Panc1 (cell line): Measurements from ENCODE around the gene ASRGL1. TPM values are rescaled to one million over a fixed set of nuclear protein-coding genes. Genes with fewer than 3 reads are reported as not detected.

Source experiments
- ATAC-seq: fragments of 200-7000 bp; cut with Tn5 transposase; 2 replicates; pipeline ENCODE4 v1.9.1; 2020; ENCODE audit warnings: mild to moderate bottlenecking, moderate library complexity
- BruUV-seq: library from RNA; stranded (reverse); fragments of 400-500 nt; replicated peaks from 2 replicates; lab custom pipeline; 2021; lab: Mats Ljungman, UMichigan
- CTCF ChIA-PET: fragments of 300-600 bp; sonication (Branson Sonifier 250); formaldehyde crosslinking; loops from one replicate; lab custom pipeline; 2022; ENCODE audit warnings: antibody characterized with exemption; lab: Charles Lee
- POLR2A ChIA-PET: fragments of 300-600 bp; sonication (Branson Sonifier 250); formaldehyde crosslinking; loops from one replicate; lab custom pipeline; 2022; ENCODE audit warnings: antibody characterized with exemption; lab: Charles Lee
- DNase-seq: peaks from one replicate; pipeline ENCODE4 v3.0.0-alpha.2; 2010; ENCODE audit warnings: low read depth, low spot score
- H3K27ac ChIP-seq: 2 replicates; pipeline ENCODE4 v1.5.1; 2011; ENCODE audit warnings: mild to moderate bottlenecking, low read length, inconsistent platforms
- H3K27me3 ChIP-seq: fragments of 200-500 bp; sonication (Bioruptor generic); 2 replicates; pipeline ENCODE4 v1.6.0; 2014; ENCODE audit warnings: low read length, inconsistent platforms; ENCODE audit not compliant: control insufficient read depth, insufficient read depth
- H3K36me3 ChIP-seq: fragments of 200-500 bp; sonication (Bioruptor generic); 2 replicates; pipeline ENCODE4 v1.5.1; 2014; ENCODE audit warnings: inconsistent platforms, mild to moderate bottlenecking, low read length, moderate library complexity; ENCODE audit not compliant: control insufficient read depth, insufficient read depth
- H3K4me1 ChIP-seq: 2 replicates; pipeline ENCODE4 v1.5.1; 2011; ENCODE audit warnings: inconsistent platforms, mild to moderate bottlenecking, low read length, moderate library complexity; ENCODE audit not compliant: control insufficient read depth, insufficient read depth
- H3K4me3 ChIP-seq, 2 experiments: 2 replicates each; pipeline ENCODE4 v1.5.1; 2011 to 2012; ENCODE audit warnings: low read depth in 2 of 2, low read length in 2 of 2, mild to moderate bottlenecking in 2 of 2, inconsistent platforms in 1 of 2, moderate library complexity in 1 of 2
- H3K9me3 ChIP-seq: fragments of 200-500 bp; sonication (Bioruptor generic); 2 replicates; pipeline ENCODE4 v1.5.1; 2014; ENCODE audit warnings: low read depth, mild to moderate bottlenecking, inconsistent platforms, low read length, moderate library complexity; ENCODE audit not compliant: control insufficient read depth, insufficient read depth
- POLR2AphosphoS5 ChIP-seq: IDR thresholded peaks from 2 replicates; pipeline ENCODE4 v1.6.1; 2012; ENCODE audit warnings: mild to moderate bottlenecking, low read depth, low read length, moderate library complexity
- SIN3A ChIP-seq: IDR thresholded peaks from 2 replicates; pipeline ENCODE4 v1.6.1; 2012; ENCODE audit warnings: low read depth, mild to moderate bottlenecking, low read length, moderate library complexity, borderline replicate concordance; ENCODE audit not compliant: insufficient read depth
- TCF7L2 ChIP-seq: IDR thresholded peaks from 2 replicates; pipeline ENCODE4 v1.6.1; 2011; ENCODE audit warnings: mild to moderate bottlenecking, low read depth, low read length, inconsistent platforms
- in situ Hi-C: cut with HindIII; loops from 2 replicates; pipeline ENCODE4 v1.10.0; 2016; ENCODE audit warnings: low sequenced_read_pairs, low pct_unique_long_range_greater_than_20kb
- intact Hi-C: fragments of 100-400 bp; cut with micrococcal nuclease; formaldehyde crosslinking; loops from one replicate; pipeline ENCODE4 v1.10.0; 2022; ENCODE audit not compliant: unreplicated experiment
- total RNA-seq: library from RNA; stranded (reverse); gene quantifications from one replicate; pipeline ENCODE4 v1.2.1, GENCODE V29; 2021; ENCODE audit not compliant: unreplicated experiment
- TF ChIP-seq, protein P1 (sequence below), 2 experiments: IDR thresholded peaks; 2 replicates each; pipeline ENCODE4 v1.6.1; 2011 to 2012; ENCODE audit warnings: low read depth in 2 of 2, control low read depth in 1 of 2, low read length in 1 of 2, mild to moderate bottlenecking in 1 of 2, moderate library complexity in 1 of 2; ENCODE audit not compliant: insufficient read depth in 1 of 2
- TF ChIP-seq, protein P2 (sequence below): fragments of 450-650 bp; IDR thresholded peaks from 2 replicates; pipeline ENCODE4 v1.5.1; 2017; ENCODE audit warnings: mild to moderate bottlenecking

The ASRGL1 gene
- total RNA-seq, 1 experiment from 2014 or later = 43.2 TPM

DNA sequence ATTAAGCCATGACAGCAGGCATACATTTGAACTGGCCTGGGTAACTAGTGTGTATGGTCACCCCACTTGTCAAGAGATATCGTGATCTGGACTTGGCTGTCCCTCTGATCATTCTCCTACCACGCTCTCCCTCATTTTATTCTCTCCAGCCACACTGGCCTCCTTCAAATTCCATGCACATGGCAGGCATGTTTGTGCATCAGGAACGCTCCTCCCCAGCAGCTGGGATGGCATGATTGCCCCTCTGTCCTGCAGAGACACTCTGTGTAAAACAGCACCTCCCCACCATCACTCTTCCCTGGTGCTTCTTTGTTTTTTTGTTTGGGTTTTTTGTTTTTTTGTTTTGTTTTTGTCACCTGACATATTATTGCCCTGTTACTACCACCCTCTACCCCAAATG, 50.1 kb downstream of the ASRGL1 start:
- CTCF ChIA-PET = interaction anchor here (0.7 kb wide), 1 partner anchor 60 kb away, joined by 3 read pairs; no protein-coding TSS in a partner anchor
- no peak for ATAC-seq
- H3K4me3 ChIP-seq = no peak overlapping the region

DNA sequence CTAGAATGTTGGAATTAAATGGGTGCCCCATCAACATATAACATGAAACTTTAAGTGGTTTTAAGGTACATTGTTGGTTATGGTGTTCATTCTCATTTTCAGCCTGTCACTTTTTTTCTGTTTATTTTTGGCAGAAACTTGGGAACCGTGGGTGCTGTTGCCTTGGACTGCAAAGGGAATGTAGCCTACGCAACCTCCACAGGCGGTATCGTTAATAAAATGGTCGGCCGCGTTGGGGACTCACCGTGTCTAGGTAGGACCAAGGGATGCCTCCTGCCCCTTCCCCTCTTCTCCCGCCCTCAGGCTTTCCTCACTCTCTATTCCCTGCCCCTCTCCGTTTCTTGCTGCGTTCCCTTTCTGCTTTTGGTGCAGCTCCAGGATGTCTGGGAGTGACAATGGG, 51.8 kb downstream of the ASRGL1 start:
- ChIA-PET CTCF (no interaction called here), POLR2A (no interaction called here)

More for the DNA sequence above, 50.1 kb downstream of the ASRGL1 start:
- no peak for DNase-seq
- no peaks in the 10 kb centered on the region for H3K27me3 ChIP-seq
- no peaks in the 10 kb centered on the region for H3K36me3 ChIP-seq
- POLR2A ChIA-PET = no interaction called here
- H3K9me3 ChIP-seq = no peaks in the 10 kb centered on the region
- no peak for TF ChIP-seq SIN3A
- TF ChIP-seq, protein P1, sequence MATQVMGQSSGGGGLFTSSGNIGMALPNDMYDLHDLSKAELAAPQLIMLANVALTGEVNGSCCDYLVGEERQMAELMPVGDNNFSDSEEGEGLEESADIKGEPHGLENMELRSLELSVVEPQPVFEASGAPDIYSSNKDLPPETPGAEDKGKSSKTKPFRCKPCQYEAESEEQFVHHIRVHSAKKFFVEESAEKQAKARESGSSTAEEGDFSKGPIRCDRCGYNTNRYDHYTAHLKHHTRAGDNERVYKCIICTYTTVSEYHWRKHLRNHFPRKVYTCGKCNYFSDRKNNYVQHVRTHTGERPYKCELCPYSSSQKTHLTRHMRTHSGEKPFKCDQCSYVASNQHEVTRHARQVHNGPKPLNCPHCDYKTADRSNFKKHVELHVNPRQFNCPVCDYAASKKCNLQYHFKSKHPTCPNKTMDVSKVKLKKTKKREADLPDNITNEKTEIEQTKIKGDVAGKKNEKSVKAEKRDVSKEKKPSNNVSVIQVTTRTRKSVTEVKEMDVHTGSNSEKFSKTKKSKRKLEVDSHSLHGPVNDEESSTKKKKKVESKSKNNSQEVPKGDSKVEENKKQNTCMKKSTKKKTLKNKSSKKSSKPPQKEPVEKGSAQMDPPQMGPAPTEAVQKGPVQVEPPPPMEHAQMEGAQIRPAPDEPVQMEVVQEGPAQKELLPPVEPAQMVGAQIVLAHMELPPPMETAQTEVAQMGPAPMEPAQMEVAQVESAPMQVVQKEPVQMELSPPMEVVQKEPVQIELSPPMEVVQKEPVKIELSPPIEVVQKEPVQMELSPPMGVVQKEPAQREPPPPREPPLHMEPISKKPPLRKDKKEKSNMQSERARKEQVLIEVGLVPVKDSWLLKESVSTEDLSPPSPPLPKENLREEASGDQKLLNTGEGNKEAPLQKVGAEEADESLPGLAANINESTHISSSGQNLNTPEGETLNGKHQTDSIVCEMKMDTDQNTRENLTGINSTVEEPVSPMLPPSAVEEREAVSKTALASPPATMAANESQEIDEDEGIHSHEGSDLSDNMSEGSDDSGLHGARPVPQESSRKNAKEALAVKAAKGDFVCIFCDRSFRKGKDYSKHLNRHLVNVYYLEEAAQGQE (IDR thresholded peaks at IDR 0.05; ENCODE audit: insufficient read depth in 1 of 2, low read depth in 2 of 2, low read length in 1 of 2) = no peak
- no peak for TF ChIP-seq POLR2AphosphoS5
- in situ Hi-C loops (no loop called here), intact Hi-C loops (no loop called here)
- H3K4me1 ChIP-seq = peaks cover under 1% of the 10 kb centered on the region; the same call in 1 of the 2 replicates
- no peak overlapping the region for H3K27ac ChIP-seq
- BruUV-seq = no TSS peak

More for the DNA sequence above, 51.8 kb downstream of the ASRGL1 start:
- DNase-seq (no peak), ATAC-seq (no peak)
- intact Hi-C loops (no loop called here), in situ Hi-C loops (no loop called here)
- no peaks in the 10 kb centered on the region for H3K9me3 ChIP-seq
- TF ChIP-seq, protein P1 (IDR thresholded peaks at IDR 0.05; ENCODE audit: insufficient read depth in 1 of 2, low read depth in 2 of 2, low read length in 1 of 2) = no peak
- TF ChIP-seq TCF7L2 = no peak
- TF ChIP-seq, protein P2, sequence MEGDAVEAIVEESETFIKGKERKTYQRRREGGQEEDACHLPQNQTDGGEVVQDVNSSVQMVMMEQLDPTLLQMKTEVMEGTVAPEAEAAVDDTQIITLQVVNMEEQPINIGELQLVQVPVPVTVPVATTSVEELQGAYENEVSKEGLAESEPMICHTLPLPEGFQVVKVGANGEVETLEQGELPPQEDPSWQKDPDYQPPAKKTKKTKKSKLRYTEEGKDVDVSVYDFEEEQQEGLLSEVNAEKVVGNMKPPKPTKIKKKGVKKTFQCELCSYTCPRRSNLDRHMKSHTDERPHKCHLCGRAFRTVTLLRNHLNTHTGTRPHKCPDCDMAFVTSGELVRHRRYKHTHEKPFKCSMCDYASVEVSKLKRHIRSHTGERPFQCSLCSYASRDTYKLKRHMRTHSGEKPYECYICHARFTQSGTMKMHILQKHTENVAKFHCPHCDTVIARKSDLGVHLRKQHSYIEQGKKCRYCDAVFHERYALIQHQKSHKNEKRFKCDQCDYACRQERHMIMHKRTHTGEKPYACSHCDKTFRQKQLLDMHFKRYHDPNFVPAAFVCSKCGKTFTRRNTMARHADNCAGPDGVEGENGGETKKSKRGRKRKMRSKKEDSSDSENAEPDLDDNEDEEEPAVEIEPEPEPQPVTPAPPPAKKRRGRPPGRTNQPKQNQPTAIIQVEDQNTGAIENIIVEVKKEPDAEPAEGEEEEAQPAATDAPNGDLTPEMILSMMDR = no peak
- TF ChIP-seq POLR2AphosphoS5 = no peak
- H3K4me1 ChIP-seq = peaks cover 2% of the 10 kb centered on the region; the same call in 1 of the 2 replicates
- no peaks in the 10 kb centered on the region for H3K27me3 ChIP-seq
- no peak overlapping the region for H3K4me3 ChIP-seq
- H3K27ac ChIP-seq = no peak overlapping the region
- no peaks in the 10 kb centered on the region for H3K36me3 ChIP-seq
- no TSS peak for BruUV-seq
